ENCODE data around the gene ACKR2.

Gene ACKR2

DNA sequence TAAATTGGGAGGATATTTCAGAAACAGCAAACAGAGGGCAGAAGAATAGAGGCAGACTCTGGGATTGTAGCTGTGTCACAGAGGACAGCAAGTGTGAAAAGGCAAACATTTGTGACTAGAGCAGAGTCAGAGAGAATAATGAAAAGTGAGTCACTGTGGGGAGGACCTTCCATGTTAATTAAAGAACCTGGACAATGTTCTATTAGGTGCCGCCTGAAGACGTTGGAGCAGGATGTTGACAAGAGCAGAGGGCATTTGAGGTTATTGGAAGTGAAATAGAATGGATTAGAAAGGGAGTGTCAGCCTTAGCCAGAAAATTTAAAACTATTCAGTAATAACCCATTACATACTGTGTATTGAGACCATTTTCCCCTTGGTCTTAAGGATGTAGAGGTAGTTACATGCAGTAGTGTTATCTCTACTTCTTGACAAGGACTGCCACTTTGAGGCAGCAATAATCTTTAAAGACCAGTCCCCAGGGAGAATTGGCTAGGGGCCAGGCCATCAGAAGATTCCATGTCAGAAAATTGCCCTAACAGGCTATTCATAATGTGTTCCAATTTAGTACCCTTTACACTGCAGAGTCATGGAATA, 5.8 kb downstream of the ACKR2 start:
- H3K4me3 ChIP-seq (ENCODE audit: low read depth, low read length), result no peak overlapping the region
- no peak for DNase-seq (ENCODE audit: low read depth)
- TF ChIP-seq POLR2A (IDR thresholded peaks at IDR 0.05; ENCODE audit: extremely low read depth, insufficient read length), result no peak

- TF ChIP-seq MYC (IDR thresholded peaks at IDR 0.05; ENCODE audit: low read depth, low read length) (no peak), MAX (IDR thresholded peaks at IDR 0.05; ENCODE audit: low read depth, low read length) (no peak), POLR2A (IDR thresholded peaks at IDR 0.05; ENCODE audit: extremely low read depth, insufficient read length) (no peak), CTCF (IDR thresholded peaks at IDR 0.05; ENCODE audit: low read depth, low read length) (no peak)
- DNase-seq (ENCODE audit: low read depth), result peak; percentile 12
- H3K4me3 ChIP-seq (ENCODE audit: low read depth, low read length), result no peak overlapping the region
Measured at GRCh38 chr3:42815826-42816225, 6.6 kb downstream of the ACKR2 start.

GRCh38 chr3:42819351-42819965, 10.2 kb downstream of the ACKR2 start:
- no peak for DNase-seq (ENCODE audit: low read depth)
- TF ChIP-seq CTCF (IDR thresholded peaks at IDR 0.05; ENCODE audit: low read depth, low read length), result no peak
- TF ChIP-seq MAX (IDR thresholded peaks at IDR 0.05; ENCODE audit: low read depth, low read length), result no peak
- no peak for TF ChIP-seq MYC (IDR thresholded peaks at IDR 0.05; ENCODE audit: low read depth, low read length)
- no peak for TF ChIP-seq POLR2A (IDR thresholded peaks at IDR 0.05; ENCODE audit: extremely low read depth, insufficient read length)
- H3K4me3 ChIP-seq (ENCODE audit: low read depth, low read length), result no peak overlapping the region

DNA sequence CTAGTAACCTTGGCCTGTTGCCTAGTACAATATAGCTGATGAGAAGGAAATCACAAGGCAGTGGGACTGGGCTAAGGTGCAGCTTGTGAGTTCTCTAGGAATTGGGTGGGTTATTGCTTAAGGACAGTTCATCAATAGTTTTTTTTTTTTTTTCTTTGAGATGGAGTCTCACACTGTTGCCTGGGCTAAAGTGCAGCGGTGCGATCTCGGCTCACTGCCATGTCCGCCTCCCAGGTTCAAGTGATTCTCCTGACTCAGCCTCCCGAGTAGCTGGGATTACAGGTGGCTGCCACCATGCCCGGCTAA, 11.5 kb downstream of the ACKR2 start:
- no peak overlapping the region for H3K4me3 ChIP-seq (ENCODE audit: low read depth, low read length)
- TF ChIP-seq MYC (IDR thresholded peaks at IDR 0.05; ENCODE audit: low read depth, low read length) (no peak), POLR2A (IDR thresholded peaks at IDR 0.05; ENCODE audit: extremely low read depth, insufficient read length) (no peak), MAX (IDR thresholded peaks at IDR 0.05; ENCODE audit: low read depth, low read length) (no peak), CTCF (IDR thresholded peaks at IDR 0.05; ENCODE audit: low read depth, low read length) (no peak)
- DNase-seq (ENCODE audit: low read depth), result no peak

DNA sequence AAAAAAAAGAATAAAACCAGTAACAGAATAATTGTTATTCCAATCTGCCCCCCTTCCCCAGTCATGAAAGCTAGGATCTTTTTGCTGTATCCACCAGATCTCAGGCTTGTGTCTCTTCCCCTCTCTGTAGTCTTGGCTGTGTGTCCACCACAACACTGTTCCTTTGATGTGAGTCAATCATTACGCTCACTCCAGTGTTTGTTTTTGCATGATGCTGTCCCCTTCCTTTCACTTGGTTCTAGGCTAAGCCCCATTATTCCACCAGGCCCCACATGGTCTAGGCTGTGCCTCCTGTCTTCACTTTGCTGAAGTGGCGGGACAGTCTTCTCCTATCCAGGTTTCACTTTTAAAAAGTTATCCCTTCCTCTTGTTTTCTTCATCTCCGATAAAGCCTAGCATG, 13.6 kb downstream of the ACKR2 start:
- TF ChIP-seq POLR2A (IDR thresholded peaks at IDR 0.05; ENCODE audit: extremely low read depth, insufficient read length) (no peak), MAX (IDR thresholded peaks at IDR 0.05; ENCODE audit: low read depth, low read length) (no peak), CTCF (IDR thresholded peaks at IDR 0.05; ENCODE audit: low read depth, low read length) (no peak), MYC (IDR thresholded peaks at IDR 0.05; ENCODE audit: low read depth, low read length) (no peak)
- DNase-seq (ENCODE audit: low read depth), result no peak
- no peak overlapping the region for H3K4me3 ChIP-seq (ENCODE audit: low read depth, low read length)

DNA sequence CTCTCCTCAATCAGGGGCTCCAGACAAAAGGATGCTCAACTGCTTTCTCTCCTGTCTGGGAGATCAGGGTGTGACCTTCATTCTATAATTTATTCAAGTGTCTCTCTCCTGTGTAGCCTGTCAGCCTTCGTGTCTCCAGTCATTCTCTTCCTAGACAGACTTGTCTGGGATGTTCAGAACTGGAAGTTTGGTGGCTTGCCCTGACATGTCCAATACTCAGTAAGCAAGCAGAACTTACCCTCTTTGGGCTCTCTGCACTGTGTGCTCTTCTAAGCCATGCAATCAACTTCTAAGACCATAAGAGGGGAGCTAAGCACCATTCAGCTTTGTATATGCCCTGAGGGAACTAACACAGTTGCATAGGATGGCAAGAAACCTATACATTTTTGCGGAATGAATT, 14.1 kb downstream of the ACKR2 start:
- no peak for TF ChIP-seq MYC (IDR thresholded peaks at IDR 0.05; ENCODE audit: low read depth, low read length)
- TF ChIP-seq POLR2A (IDR thresholded peaks at IDR 0.05; ENCODE audit: extremely low read depth, insufficient read length), result no peak
- TF ChIP-seq CTCF (IDR thresholded peaks at IDR 0.05; ENCODE audit: low read depth, low read length), result no peak
- no peak for TF ChIP-seq MAX (IDR thresholded peaks at IDR 0.05; ENCODE audit: low read depth, low read length)
- DNase-seq (ENCODE audit: low read depth), result no peak

More for the DNA sequence above, 14.1 kb downstream of the ACKR2 start:
- no peak overlapping the region for H3K4me3 ChIP-seq (ENCODE audit: low read depth, low read length)
